ENCODE measurements around the gene MYDGF. TPM values are rescaled to one million over a fixed set of nuclear protein-coding genes. Genes with fewer than 3 reads are reported as not detected.

MYDGF gene
- total and polyA plus RNA-seq, 4 donors, result 85.1 to 222 (median 144) TPM

DNA sequence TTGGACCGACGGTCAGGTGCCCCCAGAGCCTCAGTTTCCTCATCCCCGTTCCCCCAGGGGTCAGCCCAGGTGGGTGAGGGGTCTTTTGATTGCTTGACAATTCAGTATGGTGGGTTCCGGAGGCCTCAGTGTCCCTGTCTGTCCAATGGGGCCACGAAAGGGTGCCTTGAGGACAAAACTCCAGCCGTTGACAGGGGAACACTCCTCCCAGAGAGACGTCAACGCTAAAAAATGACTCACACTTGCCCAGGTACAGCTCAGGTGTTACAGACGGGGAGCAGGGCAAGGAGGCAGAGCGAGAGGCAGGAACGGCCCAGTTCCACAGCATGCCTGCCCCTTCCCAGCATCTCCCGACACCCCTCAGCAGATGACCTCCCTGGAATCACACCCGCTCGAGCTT lies 29.0 kb downstream of the MYDGF start:
- TF ChIP-seq ATF3 (IDR thresholded peaks at IDR 0.05) (no peak), JUND (IDR thresholded peaks at IDR 0.05) (no peak), GABPA (IDR thresholded peaks at IDR 0.05 in 1 of 2, conservative IDR thresholded peaks at IDR 0.05 in 1 of 2) (no peak), RAD21 (IDR thresholded peaks at IDR 0.05) (no peak), HNF4G (IDR thresholded peaks at IDR 0.05) (no peak), YY1 (IDR thresholded peaks at IDR 0.05) (no peak), NR2F2 (IDR thresholded peaks at IDR 0.05) (no peak), CTCF (IDR thresholded peaks at IDR 0.05; ENCODE audit: low read depth, low read length, missing input control) (no peak), FOXA2 (IDR thresholded peaks at IDR 0.05) (no peak), EGR1 (IDR thresholded peaks at IDR 0.05; ENCODE audit: low read depth in 2 of 2) (no peak), HNF4A (conservative IDR thresholded peaks at IDR 0.05) (no peak), RXRA (IDR thresholded peaks at IDR 0.05) (no peak), FOXA1 (IDR thresholded peaks at IDR 0.05) (no peak), SP1 (IDR thresholded peaks at IDR 0.05) (no peak), TAF1 (conservative IDR thresholded peaks at IDR 0.05) (no peak)
- TF ChIP-seq, protein P1, sequence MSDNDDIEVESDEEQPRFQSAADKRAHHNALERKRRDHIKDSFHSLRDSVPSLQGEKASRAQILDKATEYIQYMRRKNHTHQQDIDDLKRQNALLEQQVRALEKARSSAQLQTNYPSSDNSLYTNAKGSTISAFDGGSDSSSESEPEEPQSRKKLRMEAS (IDR thresholded peaks at IDR 0.05), result no peak
- TF ChIP-seq, protein P2, sequence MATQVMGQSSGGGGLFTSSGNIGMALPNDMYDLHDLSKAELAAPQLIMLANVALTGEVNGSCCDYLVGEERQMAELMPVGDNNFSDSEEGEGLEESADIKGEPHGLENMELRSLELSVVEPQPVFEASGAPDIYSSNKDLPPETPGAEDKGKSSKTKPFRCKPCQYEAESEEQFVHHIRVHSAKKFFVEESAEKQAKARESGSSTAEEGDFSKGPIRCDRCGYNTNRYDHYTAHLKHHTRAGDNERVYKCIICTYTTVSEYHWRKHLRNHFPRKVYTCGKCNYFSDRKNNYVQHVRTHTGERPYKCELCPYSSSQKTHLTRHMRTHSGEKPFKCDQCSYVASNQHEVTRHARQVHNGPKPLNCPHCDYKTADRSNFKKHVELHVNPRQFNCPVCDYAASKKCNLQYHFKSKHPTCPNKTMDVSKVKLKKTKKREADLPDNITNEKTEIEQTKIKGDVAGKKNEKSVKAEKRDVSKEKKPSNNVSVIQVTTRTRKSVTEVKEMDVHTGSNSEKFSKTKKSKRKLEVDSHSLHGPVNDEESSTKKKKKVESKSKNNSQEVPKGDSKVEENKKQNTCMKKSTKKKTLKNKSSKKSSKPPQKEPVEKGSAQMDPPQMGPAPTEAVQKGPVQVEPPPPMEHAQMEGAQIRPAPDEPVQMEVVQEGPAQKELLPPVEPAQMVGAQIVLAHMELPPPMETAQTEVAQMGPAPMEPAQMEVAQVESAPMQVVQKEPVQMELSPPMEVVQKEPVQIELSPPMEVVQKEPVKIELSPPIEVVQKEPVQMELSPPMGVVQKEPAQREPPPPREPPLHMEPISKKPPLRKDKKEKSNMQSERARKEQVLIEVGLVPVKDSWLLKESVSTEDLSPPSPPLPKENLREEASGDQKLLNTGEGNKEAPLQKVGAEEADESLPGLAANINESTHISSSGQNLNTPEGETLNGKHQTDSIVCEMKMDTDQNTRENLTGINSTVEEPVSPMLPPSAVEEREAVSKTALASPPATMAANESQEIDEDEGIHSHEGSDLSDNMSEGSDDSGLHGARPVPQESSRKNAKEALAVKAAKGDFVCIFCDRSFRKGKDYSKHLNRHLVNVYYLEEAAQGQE (IDR thresholded peaks at IDR 0.05), result no peak
- TF ChIP-seq, protein P3, sequence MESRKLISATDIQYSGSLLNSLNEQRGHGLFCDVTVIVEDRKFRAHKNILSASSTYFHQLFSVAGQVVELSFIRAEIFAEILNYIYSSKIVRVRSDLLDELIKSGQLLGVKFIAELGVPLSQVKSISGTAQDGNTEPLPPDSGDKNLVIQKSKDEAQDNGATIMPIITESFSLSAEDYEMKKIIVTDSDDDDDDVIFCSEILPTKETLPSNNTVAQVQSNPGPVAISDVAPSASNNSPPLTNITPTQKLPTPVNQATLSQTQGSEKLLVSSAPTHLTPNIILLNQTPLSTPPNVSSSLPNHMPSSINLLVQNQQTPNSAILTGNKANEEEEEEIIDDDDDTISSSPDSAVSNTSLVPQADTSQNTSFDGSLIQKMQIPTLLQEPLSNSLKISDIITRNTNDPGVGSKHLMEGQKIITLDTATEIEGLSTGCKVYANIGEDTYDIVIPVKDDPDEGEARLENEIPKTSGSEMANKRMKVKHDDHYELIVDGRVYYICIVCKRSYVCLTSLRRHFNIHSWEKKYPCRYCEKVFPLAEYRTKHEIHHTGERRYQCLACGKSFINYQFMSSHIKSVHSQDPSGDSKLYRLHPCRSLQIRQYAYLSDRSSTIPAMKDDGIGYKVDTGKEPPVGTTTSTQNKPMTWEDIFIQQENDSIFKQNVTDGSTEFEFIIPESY (IDR thresholded peaks at IDR 0.05), result no peak
- Histone ChIP-seq H3K4me1 (ENCODE audit: control insufficient read depth in 4 of 4, insufficient read depth in 4 of 4, low read length in 3 of 4) (peaks cover 4 to 28% (median 25%) of the 10 kb centered on the region in 4 donors), H3K9ac (ENCODE audit: low read depth in 1 of 2, low read length in 2 of 2) (peak overlapping the region in 1 of 2 donors; percentile 63), H3K27ac (ENCODE audit: low read depth in 1 of 2, low read length in 2 of 2) (peak overlapping the region; percentile 9 to 76), H3K4me3 (ENCODE audit: low read depth in 1 of 3, low read length in 3 of 3) (peak overlapping the region in 2 of 3 donors; percentile 83 to 92), H3K27me3 (ENCODE audit: control insufficient read depth in 4 of 4, insufficient read depth in 4 of 4, low read length in 3 of 4) (no peaks in the 10 kb centered on the region), H3K36me3 (ENCODE audit: control insufficient read depth in 4 of 4, insufficient read depth in 3 of 4, low read depth in 1 of 4, low read length in 3 of 4) (peaks cover 0 to 2% (median 0%) of the 10 kb centered on the region in 4 donors), H3K9me3 (ENCODE audit: control insufficient read depth in 4 of 4, low read length in 3 of 4) (no peaks in the 10 kb centered on the region)
- no peak for DNase-seq (ENCODE audit: low spot score)
- WGBS, result 59% methylated on average over 14 of the region's 14 CpGs

Measured in liver (tissue), 9 donors.